DLD1 (cell line): ENCODE data around the gene CCDC39.
"Not testable (repeated sequence)": the region's sequence is repeated elsewhere in the genome, so short reads cannot be mapped to it uniquely, and the experiment has no call there.

Experiments
- in situ Hi-C: cut with HindIII; loops from 2 replicates; pipeline ENCODE4 v1.10.0; 2017; ENCODE audit warnings: low sequenced_read_pairs

CCDC39 gene

DNA sequence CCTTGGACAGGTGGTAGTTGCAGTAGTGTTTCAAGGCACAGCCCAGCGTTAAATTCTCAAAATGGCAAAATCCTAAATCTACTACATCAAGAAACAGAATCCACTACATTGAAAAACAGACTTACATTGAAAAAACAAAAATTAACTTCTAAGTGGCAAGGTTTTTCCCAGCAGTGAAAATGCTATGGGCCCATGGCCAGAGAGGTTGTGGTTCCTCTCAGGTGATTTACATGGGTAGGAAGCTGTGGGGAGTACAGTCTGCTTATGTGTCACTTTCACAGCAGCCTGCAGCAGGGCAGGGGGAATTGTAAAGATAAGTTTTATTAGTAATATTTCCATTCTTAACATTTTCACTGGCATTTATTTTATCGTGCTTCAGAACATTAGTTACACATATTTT is 52.4 kb downstream of the CCDC39 start:
- in situ Hi-C loops, result no loop called here

DNA sequence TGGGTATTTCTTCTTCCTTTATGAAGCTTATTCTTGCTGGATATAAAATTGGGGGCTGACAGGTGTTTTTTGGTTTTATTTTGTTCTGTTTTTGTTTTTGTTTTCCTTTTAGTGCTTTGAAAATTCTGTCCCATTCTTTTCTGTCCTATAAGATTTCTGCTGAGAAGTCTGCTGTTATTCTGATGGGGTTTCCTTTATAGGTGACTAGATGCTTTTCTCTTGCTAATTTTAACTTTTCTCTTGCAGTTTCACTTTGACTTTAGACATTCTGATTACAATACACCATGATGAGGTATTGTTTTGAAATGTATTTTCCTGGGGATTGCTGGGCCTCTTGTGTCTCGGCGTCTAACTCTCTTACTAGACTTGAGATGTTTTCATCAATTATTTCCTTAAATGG is 54.6 kb downstream of the CCDC39 start:
- in situ Hi-C loops, result no loop called here

DNA sequence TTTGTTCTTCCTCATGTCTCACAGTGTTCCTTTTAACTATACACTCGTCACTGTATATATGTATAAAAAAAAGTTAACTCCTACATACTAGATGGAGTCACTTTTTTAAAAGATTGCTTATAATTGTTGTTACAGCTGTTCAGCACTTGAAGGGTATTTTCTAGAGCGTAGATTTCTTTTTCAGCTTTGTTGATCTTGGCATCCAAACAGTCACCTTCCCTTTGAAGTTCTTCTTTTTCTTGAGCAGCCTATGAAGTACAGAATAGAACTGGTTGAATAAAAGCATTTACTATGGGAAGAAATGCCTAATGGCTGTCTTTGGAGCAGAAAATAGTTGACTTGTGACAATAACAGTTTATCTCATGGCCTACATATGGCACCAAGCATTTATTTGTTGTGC is 59.6 kb downstream of the CCDC39 start:
- in situ Hi-C loops, result no loop called here

DNA sequence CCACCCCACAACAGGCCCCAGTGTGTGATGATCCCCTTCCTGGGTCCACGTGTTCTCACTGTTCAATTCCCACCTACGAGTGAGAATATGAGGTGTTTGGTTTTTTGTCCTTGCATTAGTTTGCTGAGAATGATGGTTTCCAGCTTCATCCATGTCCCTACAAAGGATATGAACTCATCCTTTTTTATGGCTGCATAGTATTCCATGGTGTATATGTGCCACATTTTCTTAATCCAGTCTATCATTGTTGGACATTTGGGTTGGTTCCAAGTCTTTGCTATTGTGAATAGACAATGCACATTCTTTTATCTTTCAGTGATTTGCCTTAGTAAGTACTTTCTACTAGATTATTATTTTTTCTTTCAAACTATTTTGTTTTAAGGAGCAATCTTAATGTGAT is 60.7 kb downstream of the CCDC39 start:
- in situ Hi-C loops, result not testable (repeated sequence)

DNA sequence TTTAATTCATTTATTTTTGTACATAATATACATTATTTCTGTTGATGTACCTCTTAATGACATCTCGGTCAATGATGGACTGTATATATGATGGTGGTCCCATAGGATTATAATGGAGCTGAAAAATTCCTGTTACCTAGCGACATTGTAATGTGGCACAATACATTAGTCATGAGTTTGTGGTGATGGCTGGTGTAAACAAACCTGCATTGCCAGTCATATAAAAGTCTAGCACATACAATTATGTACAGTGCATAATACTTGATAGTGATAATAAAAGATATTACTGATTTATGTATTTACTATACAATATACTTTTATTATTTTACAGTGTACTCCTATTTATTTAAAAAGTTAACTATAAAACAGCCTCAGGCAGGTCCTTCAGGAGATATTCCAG is 62.2 kb downstream of the CCDC39 start:
- in situ Hi-C loops, result no loop called here

DNA sequence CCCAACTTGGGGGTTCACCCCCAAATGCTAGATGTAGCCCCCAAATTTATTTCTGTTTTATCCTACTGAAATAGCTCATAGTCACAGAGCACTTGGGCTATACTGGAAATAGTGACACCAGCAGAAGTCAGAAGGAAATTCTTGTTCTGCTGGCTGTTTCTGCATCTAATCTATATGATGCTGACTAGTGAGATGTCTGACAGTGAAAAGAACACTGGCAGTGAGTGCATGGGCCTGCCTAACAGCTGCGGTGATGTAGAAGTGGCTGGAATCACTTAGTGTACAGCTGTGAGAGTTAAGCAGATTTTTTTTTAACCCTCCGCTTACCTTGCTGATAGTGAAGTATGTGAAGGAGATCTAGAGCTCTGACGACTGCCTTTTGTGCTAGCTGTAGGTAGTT is 63.3 kb downstream of the CCDC39 start:
- in situ Hi-C loops, result no loop called here

DNA sequence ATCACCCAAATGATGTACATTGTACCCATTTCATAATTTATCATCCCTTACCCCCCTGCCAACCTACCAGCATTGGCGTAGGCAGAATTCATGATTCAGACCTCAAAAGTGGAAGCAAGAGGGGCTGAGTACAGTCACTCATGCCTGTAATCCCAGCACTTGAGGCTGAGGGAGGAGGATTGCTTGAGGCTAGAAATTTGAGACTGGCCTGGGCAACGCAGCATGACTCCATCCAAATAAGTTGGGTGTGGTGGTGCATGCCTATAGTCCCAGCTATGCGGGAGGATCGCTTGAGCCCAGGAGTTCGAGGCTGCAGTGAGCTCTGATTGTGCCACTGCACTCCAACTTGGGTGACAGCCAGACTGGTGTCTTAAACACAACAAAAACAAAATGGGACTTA is 66.9 kb downstream of the CCDC39 start:
- in situ Hi-C loops, result no loop called here

DNA sequence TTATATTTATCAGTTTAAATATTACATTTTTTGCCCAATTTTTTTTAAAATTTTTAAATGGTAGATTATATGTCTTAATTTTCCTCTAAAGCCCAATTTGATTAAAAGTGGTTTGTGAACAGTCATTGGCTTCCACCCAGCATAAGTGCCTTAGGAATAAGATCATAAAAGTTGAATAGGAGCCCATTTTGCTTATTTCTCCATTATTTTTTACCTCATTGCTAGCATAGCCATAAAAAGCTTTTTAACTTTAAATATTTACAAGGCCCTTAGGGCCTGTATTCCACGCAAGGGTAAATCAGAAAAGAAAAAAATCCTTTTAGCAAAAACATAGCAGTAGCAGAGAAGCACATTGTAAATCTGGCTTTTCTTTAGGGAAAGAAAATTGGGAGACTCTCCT is 68.3 kb downstream of the CCDC39 start:
- in situ Hi-C loops, result no loop called here

DNA sequence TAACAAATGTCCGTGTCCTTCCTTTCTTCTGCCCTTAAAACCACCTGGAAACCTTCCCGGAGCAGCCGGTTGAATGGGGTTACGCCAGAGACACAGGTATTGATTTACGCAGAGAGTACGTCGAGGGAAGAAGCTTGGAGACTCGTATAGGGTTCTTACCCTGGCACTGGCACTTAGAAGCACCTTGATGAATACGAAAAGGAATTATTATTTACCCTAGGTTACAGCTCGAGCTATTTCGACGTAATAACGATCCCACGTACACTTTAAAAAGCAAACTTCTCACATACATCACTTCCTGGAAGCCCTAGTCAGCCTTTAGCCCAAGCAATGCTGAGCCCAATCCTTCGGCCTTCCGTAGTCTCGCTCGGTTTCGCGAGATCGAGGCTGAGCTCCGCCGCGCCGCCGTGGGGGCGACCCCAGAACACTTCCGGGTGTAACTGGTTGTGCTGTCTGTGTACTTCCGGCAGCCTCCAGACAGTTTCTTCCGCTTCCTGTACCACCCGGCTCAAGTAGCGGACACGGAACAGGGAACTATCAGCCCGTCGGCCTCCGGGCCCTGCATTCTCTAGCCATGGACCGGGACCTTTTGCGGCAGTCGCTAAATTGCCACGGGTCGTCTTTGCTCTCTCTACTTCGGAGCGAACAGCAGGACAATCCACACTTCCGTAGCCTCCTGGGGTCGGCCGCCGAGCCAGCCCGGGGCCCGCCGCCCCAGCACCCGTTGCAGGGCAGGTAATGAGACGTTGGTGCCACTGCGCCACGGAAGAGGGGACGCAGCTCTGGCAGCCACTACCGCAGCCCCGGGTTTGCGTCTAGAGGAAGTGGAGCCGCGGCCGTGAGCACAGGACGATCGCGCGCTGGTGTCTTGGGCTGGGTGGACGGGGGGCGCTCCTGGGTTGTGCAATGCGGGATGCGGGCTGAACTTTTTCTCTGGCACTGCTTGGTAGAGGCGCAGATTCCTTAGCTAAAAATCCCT is 77.3 kb downstream of the CCDC39 start, which contains the start of gene TTC14:
TTC14 (plus strand) TSS at position 476 of the 979 bp plus-strand sequence; CDS start at position 575, 99 bp downstream.
- in situ Hi-C loops, result no loop called here

DNA sequence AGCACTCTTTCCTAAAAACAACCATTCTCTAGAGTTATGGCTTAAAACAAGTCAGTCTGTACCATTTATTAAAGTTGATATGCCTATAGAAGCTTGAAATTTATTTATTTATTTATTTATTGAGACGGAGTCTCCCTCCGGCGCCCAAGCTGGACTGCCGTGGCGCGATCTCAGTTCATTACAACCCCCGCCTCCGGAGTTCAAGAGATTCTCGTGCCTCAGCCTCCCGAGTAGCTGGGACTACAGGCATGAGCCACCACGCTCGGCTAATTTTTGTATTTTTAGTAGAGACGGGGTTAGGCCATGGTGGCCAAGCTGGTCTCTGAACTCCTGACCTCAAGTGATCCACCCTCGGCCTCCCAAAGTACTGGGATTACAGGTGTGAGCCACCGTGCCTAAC is 78.8 kb downstream of the CCDC39 start:
- in situ Hi-C loops, result no loop called here

DNA sequence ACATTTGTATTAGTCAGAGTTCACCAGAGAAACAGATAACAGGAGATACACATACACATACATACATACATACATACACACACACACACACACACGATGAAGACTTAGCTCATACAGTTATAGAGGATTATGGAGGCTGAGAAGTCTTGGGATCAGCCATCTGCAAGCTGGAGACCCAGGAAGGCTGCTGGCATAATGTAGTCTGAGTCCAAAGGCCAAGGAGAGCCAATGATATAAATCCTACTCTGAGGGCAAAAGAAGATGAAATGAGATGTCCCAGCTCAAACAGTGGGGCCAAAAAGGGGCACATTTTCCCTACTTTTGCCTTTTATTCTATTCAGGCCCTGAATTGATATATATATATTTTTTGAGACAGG is 83.7 kb downstream of the CCDC39 start:
- in situ Hi-C loops, result no loop called here

DNA sequence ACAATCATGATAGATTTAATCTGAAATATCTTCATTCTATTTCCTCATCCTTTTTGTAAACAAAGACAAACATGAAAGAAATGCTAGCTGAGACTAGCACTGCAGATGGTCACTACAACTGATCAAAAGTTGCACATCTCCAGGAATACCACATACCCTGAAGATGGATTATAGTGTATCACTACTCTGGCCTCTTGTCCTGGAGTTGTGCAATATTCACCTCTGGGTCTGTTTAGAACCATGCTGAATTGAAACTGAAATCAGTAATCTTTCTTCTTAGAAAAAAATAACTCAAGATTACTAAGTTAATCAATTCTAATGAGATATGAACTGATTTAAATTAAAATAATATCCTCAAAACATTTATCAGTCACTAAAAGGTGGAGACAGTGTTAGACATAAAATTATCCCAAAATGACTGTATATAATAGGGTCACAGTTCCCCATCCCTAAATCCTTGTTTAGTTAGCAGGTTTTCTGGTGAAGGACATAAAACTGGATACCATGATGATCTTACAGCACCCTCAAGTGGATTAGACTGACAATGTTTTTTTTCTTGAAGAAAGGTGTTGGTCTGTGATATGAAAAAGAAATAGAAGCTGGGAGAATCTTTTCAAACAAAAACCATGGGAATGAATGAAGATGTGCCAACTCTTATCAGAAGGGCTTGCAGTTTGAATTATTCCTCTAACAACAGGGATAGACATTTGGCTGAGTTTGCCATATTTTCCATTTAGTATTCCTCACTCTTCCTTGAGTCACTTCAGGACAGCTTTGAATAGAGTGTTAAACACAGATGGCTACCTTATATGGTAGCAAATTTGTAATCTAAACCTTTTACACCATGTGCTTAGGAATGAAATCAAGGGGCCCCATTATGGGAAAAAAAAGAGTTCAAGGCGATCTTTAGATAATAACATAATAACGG is 84.4 kb downstream of the CCDC39 start:
- in situ Hi-C loops, result no loop called here

DNA sequence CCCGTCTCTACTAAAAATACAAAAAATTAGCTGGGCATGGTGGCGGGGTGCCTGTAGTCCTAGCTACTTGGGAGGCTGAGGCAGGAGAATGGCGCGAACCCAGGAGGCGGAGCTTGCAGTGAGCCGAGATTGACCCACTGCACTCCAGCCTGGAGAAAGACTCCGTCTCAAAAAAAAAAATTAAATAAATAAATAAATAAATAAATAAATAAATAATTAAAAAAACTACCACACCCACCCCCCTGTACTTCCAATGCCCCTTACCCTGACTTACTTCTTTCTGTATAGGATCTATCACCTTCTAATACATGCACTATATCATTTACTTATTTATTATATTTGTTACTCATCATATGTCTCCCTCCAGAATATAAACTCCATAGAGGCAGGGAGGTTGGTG is 85.7 kb downstream of the CCDC39 start:
- in situ Hi-C loops, result not testable (repeated sequence)

DNA sequence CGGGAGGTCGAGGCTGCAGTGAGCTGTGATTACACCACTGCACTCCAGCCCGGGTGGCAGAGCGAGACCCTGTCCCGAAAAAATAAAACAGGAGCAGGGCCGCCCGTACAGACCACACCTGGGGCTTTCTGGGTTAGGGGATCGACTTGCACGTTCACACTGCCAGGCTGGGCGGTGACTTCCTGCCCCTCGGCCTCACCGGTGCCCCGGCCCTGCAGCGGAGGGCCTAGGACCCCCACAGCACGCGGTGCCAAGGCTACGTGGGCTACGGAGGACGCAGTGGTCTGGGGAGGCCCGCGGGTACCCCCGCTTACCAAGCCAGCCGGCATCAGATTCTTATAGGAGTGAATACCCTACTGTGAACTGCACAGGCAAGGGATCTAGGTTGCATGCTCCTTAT is 88.9 kb downstream of the CCDC39 start:
- in situ Hi-C loops, result no loop called here

DNA sequence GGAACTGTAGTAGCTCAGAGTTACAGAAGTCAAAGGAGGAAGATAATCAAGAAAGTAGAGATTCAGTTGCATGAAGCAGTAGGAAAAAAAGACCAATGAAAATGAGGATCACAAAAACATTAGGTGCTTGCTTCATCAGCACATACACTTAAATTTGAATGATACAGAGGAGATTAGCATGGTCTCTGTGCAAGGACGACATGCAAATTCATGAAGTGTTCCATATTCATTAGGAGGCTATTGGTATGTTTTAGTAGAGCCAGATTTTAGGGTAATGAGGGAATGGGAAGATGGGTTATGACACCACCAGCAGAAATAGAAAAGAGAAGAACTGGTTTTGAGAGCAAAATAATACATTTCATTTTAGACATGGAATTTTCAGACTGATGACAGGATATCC is 98.4 kb downstream of the CCDC39 start:
- in situ Hi-C loops, result no loop called here

DNA sequence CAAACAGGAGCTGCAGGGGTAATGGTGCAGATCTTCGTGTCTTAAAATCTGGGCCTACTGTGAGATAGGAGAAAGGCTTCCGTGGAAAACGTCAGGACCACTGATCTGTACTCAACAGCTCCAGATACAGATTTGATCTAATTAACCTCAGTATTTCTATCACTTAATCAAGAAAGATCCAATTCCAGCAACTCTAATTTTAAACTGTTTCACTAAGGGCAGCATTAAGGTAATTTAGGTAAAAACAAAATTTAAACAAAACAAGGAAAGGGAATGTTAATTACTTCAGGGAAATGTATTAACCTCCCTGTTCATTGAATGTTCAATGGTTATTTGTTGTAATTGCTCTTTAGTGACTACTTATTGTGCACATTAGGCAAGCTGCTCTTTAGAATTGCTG is 103.7 kb downstream of the CCDC39 start:
- in situ Hi-C loops, result no loop called here

DNA sequence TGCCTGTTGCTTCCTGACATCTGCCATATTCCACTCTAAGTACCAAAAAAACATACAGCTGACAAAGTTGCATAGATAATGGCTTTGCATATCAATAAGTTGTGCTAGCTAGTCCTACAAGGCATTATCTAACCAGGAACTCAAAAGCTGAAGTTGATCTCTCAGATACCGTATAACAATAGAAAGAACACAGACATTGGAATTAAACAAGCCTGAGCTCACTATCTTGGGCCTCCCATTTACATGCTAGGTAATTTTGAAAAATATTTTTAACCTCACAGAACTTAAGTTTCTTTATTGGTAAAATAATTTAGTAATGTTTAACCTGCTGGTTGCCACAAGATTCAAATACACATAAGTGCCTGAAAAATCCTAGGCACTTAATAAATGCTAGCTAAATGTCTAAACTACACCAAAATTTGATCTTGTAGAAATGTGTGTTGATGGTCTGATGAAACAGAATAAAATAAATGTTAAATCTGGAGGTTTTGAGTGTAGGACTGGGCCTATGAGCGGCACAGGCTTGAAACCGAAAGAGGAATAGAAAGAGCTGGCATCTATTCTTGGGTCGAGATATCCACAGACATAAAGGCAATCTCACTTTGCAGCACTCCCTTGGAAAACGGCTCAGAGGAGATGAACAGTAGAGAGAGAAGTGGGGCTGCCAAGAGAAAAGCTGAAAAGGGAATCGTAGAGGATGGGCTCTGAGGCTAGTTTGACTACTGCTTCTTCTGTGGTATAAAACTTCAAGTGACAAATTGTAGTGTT is 107.3 kb downstream of the CCDC39 start:
- in situ Hi-C loops, result no loop called here

DNA sequence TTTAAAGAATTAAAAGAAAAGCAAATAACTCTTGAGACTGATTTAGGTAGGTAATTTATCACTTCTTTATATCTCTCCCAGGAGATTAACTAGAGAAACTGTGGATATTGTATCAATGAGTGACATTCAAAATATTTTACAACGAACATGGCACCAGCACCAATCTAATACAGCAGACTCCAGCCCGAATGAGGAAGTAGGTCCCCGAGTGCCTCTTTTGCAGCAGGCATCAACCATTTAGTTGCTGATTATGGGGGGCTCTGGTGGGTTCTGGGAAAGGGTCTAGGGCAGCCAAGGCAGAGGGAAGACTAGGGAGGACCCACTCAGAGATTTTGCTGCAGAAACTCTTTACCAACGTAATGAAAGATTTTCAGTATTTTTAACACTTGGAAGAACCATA is 109.1 kb downstream of the CCDC39 start:
- in situ Hi-C loops, result no loop called here

DNA sequence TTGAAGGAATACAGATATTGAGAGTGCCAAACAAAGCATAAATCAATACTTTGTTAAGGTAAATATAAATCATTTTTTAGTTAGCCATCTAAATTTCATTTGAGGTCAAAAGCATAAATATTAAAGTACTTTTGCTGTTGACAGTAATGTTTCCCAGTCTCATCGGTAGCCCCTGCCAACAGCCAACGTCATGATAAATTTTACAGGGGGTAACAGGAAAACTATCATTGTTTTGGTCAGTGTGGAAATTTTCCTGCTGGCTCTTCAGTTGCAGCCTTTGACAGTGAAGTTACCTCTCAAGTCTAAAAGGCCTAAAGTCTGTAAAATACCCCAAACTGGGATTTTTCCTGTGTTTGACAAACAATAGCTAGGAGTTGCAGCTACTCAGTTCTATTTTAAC is 114.6 kb downstream of the CCDC39 start:
- in situ Hi-C loops, result no loop called here
